GM12892 (cell line): ENCODE measurements around the gene OXA1L.

Experiments used
- DNase-seq: peaks from one replicate; pipeline ENCODE4 v3.0.0; 2011; ENCODE audit not compliant: insufficient read length
- FAIRE-seq: peaks from 2 replicates; lab custom pipeline; 2011; peaks lifted over from hg19 to GRCh38; lab: Jason Lieb, UNC
- POLR2A ChIP-seq: IDR thresholded peaks from 2 replicates; pipeline ENCODE4 v1.6.1; 2011; ENCODE audit warnings: low read depth, low read length, control low read depth
- POLR2AphosphoS5 ChIP-seq: IDR thresholded peaks from 2 replicates; pipeline ENCODE4 v1.6.1; 2011; ENCODE audit warnings: low read depth, low read length, control low read depth
- TAF1 ChIP-seq: IDR thresholded peaks from 2 replicates; pipeline ENCODE4 v1.6.1; 2011; ENCODE audit warnings: low read depth, mild to moderate bottlenecking, control low read depth, low read length, borderline replicate concordance

OXA1L gene

DNA sequence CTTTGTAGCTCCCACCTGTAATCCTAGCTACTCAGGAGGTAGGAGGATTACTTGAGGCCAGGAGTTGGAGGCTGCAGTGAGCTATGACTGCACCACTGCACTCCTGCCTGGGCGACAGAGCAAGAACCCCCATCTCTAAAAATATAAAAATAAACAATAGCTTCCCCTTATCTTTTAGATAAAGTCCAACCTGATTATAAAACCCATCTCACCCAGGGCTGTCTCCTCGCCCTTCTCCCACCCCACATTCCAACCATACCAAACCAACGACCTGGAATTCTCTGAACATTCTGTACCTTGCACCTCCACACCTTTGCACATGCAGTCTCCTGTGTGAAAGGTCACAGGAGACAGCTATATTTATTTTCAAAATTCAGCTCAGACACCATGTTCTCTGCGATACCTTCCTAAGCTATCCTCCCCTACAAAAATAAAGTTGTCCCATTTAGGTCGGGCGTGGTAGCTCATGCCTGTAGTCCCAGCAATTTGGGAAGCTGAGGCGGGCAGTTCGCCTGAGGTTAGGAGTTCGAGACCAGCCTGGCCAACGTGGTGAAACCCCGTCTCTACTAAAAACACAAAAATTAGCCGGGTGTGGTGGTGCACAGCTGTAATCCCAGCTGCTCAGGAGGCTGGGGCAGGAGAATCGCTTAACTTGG, 41.1 kb downstream of the OXA1L start:
- DNase-seq (no peak), FAIRE-seq (no peak)
- TF ChIP-seq TAF1 (no peak), POLR2A (no peak), POLR2AphosphoS5 (no peak)

DNA sequence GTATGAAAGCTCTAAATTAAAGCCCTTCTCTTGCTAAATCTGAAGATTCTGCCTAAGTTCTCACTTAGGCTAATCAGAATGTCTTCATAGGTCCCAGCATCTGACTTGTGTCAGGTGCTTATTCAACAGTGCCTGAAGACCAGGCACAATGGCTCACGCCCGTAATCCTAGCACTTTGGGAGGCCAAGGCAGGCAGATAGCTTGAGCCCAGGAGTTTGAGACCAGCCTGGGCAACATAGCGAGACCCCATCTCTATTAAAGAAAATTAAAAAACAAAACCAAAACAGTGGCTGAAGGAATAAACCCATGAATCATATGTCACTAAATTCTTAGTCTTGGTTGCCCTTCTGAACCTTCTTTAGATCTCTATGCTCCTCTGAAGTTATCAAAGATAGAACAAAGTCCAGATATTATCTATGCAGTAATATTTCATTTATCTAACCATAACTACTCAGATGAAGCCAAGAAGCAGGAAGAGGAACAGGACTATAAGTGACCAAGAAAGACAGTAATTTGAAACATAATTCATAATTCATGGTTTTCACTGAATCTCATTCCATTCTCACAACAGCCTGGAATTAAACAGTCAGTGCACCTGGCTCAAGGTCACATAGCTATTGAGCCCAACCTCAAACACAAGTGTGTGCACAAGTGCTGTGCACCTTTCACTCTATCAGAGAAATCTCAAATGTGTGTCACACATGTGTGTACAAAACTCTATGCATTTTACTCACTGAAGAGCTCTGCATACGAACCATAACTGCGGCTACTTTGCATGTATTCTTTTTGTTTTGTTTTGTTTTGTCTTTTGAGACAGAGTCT, 42.1 kb downstream of the OXA1L start:
- FAIRE-seq (no peak), DNase-seq (no peak)
- TF ChIP-seq TAF1 (no peak), POLR2AphosphoS5 (no peak), POLR2A (no peak)

DNA sequence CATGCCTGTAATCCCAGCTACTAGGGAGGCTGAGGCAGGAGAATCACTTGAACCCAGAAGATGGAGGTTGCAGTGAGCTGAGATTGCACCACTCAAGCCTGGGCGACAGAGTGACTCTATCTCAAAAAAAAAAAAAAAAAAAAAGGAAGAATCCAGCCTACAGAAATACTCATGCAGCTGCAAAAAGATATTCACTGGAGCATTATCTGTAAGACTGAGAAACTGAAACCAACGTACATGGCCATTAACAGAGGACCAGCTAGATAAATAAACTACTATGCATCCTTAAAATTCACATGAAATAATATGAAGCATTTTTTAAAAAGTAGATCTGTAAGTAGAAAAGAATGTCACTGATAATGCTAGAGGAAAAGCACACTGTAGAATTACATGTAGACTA, 45.2 kb downstream of the OXA1L start:
- FAIRE-seq (no peak), DNase-seq (no peak)
- no peak for TF ChIP-seq POLR2AphosphoS5
- TF ChIP-seq TAF1: no peak
- no peak for TF ChIP-seq POLR2A

DNA sequence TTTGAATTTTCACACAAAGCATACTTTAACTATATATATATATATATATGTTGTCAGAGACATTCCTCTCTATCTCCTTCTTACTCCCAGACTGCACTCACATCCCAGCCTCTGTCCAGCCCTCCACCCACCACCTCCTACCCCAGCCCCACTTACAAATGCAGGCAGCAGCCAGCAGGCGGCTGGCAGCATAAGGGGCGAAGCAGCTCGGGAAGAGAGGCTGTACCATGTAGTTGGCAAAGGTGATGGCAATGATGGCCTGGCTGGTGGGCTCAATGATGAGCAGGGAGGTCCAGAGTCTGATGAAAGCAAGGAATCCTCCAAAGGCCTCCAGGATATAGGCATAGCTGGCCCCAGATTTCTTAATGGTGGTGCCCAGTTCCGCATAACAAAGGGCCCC, 46.3 kb downstream of the OXA1L start:
- DNase-seq: no peak
- no peak for TF ChIP-seq TAF1
- TF ChIP-seq POLR2AphosphoS5: no peak
- TF ChIP-seq POLR2A: no peak
- FAIRE-seq: no peak

DNA sequence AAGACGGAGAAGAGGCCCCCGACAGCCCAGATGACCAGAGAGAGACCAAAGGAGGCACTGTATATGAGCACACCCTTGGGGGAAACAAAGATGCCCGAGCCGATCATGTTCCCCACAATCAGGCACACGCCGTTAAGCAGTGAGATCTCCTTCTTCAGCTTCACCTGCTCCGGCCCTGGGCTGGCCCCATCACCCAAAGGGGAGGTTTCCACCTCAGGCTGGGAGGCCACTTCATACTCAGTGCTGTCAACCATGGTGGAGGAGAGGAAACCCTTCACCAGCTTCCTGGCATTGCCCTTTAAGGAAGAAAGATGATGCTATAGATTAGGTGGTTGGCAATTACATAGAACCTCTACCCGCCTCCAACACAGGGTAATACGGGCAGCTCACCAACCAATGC, 46.7 kb downstream of the OXA1L start:
- DNase-seq: no peak
- no peak for TF ChIP-seq TAF1
- no peak for TF ChIP-seq POLR2AphosphoS5
- no peak for TF ChIP-seq POLR2A
- no peak for FAIRE-seq

DNA sequence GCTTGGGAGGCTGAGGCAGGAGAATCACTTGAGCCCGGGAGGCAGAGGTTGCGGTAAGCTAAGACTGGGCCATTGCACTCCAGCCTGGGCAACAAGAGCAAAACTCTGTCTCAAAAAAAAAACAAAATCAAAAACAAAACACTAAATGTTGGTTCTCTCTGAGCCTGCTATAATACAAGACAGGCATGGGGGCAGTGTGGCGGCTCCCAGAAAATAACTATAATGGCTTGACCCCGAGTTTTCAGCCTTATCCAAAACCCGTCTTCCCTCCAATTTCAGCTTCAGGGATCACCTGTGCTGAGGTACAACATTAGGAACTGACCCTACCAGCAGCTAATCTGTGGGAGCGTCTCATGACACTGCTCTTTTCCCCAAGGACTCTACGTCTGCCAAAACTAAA, 47.9 kb downstream of the OXA1L start:
- FAIRE-seq: no peak
- TF ChIP-seq POLR2AphosphoS5: no peak
- no peak for TF ChIP-seq TAF1

DNA sequence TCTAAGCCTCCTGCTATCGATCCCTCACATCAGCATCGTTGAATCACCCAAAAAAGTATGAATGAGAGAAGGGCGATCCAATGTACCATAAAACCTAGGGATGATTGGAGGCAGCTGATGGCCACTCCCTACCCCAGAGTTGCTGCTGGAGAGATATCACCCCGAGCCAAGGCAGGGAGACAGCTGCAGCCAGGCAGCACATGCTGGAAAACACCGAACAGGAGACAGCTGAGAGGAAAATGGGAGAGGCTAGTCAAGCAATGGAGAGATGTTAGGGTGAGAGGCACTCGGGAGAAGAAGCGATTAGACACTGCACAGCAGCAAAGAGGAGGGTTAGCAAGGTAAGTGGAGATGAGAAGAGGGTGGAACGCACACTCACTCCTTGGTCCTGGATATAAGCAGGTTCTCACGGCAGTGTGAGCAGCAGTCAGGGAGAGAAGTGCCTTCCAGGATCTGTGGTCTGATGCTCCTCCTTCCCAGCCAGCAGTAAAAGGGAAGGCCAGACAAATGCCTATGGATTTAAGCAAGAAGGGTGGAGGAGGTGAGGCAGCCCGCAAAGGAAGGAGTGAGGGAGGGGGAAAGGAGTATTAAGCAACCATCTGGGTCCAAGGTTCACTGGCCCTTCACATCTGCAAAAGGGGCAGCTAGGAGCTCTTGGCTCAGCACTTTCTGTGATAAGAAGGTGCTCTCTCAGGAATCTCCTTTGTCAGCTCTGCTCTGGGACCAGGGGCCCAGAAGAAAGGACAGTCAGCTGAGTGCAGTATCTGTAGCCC, 48.6 kb downstream of the OXA1L start, which contains the start of gene SLC7A7:
SLC7A7 (minus strand) TSS at position 495 of the 773 bp plus-strand sequence. CDS start 2,037 bp downstream, outside the sequence.
- TF ChIP-seq POLR2AphosphoS5: no peak
- no peak for TF ChIP-seq TAF1
- TF ChIP-seq POLR2A: no peak
- FAIRE-seq (no peak), DNase-seq (no peak)

More for the DNA sequence above, 47.9 kb downstream of the OXA1L start:
- no peak for DNase-seq

DNA sequence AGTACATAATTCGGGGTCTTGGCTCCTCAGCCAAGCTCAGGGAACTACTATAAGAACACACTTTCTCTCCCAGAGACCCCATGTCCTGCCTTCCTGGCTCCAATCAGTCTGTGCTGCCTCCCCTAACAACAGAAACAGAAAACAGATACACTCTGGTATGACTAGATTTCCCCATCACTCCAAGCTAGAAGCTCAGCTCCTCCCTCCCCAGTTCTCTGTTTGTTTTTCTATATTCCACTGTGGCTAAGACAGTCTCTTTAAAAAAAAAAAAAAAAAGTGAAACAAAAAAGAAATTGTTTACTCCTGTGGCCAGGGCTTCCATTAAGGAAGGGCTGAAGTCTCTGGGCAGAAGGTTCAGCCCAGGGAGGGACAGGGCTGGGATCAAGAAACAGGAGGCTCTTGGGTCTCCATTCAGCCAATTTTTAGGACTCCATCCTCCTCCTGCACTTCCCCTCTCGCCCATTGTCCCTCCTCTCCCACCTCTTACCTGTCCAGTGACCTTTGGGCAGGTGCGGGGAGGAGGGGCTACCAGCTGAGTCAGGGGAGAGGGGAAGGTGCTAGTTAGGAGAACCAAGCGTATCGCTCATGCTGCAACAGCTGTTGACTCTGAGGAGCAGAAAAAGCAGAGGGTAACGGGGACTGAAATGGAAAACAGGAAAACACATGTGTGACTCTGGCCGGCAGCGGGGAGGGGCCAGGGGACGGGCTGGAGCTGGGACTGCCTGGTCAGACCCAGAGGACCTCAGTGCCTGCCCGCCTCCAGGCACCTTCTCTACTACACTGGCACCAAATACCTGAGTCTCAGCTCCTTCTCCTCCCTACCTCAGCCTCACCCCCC, 52.9 kb downstream of the OXA1L start:
- FAIRE-seq (peak; percentile 44), DNase-seq (no peak)
- no peak for TF ChIP-seq POLR2AphosphoS5
- TF ChIP-seq POLR2A: 0 out of 2 replicates have a peak, but pooled peaks have one; percentile 27

DNA sequence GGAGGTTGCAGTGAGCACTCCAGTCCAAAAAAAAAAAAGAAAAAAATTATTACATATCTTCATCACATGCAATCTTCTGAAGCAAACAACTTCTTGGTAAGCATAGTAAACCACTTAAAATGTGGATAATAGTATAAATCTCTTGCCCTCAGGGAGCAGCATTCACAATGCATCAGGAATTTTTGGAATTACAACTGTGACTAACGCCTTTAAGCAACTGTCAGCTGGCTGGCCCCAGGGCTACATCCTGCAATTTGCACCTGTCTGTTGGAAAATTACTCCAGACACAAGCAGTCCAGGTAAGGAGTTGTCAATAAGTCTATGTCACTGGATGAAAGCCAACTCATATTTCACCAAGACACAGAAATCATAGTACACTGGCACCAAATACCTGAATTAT, 54.2 kb downstream of the OXA1L start:
- TF ChIP-seq TAF1 (no peak), POLR2A (no peak), POLR2AphosphoS5 (no peak)
- FAIRE-seq: no peak
- no peak for DNase-seq

DNA sequence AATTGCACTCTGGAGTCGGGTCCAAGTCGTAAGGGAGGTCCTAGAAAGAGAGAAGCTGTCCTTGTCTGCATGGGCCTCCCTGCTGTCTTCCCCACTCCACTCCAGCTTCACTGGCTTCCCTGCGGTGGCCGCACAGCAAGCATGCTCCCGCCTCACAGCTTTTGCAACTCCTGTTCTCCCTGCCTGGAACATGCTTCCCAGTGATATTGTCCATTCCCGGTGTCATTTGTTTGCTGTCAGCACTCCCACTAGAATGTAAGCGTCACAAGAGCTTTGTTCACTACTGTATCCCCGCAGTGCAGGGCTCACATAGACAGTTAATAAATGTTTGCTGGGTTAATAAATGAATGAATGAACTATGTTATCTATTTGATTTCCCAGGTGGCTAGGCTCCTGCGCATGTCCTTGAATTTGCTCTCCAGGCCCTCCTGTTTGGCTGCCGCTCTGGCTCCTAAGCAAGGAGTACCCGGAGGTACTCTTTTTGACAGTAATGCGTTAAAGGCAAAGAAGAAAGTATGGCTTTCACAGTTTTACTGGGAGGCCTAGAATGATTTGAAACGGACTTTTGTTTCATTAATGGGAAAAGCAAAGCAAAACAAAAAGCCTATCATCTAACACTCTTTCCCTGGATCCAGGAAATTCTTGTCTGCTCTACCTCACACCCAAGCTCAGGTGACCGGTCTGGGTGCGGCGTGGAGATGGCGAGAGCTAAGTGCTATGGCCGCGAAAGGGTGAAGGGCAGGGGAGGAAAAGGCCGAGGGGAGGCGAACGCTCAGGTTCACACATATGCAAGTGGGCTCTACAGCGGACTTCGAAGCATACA, 54.9 kb downstream of the OXA1L start:
- no peak for TF ChIP-seq POLR2AphosphoS5
- no peak for TF ChIP-seq POLR2A
- no peak for TF ChIP-seq TAF1
- FAIRE-seq: no peak
- DNase-seq: no peak
